BJ (cell line): Measurements from ENCODE around the gene SUN5. TPM values are rescaled to one million over a fixed set of nuclear protein-coding genes. Genes with fewer than 3 reads are reported as not detected.

Experiments
- CTCF ChIA-PET: fragments of 350-600 bp; formaldehyde crosslinking; extraction: SDS; loops from one replicate; lab custom pipeline; 2021; ENCODE audit warnings: antibody characterized with exemption, inconsistent platforms; lab: Yijun Ruan, JAX
- POLR2A ChIA-PET: fragments of 300-600 bp; sonication (Branson Sonifier 250); formaldehyde crosslinking; extraction: SDS; loops from one replicate; lab custom pipeline; 2021; ENCODE audit warnings: antibody characterized with exemption; lab: Charles Lee
- DNase-seq: peaks from one replicate; pipeline ENCODE4 v3.0.0-alpha.2; 2011; ENCODE audit warnings: low read depth
- H3K27me3 ChIP-seq: 2 replicates; pipeline ENCODE4 v1.6.0; 2011; ENCODE audit warnings: low read length; ENCODE audit not compliant: control insufficient read depth, insufficient read depth
- H3K36me3 ChIP-seq: 2 replicates; pipeline ENCODE4 v1.5.1; 2011; ENCODE audit warnings: low read length; ENCODE audit not compliant: control insufficient read depth, insufficient read depth
- H3K4me3 ChIP-seq: 2 replicates; pipeline ENCODE4 v1.5.1; 2011; ENCODE audit warnings: low read depth, mild to moderate bottlenecking, control low read depth, low read length
- polyA plus RNA-seq: library from polyadenylated mRNA; depleted of rRNA; stranded (reverse); fragments of >200 nt; gene quantifications from 2 replicates; pipeline ENCODE4 v1.2.3, GENCODE V29; 2011
- TF ChIP-seq, protein P1 (sequence below): IDR thresholded peaks from 2 replicates; pipeline ENCODE4 v1.5.1; 2011; ENCODE audit warnings: low read depth, mild to moderate bottlenecking, control low read depth, inconsistent platforms, low read length, moderate library complexity; ENCODE audit not compliant: insufficient read depth

SUN5 gene
- polyA plus RNA-seq, 1 experiment: not detected

DNA sequence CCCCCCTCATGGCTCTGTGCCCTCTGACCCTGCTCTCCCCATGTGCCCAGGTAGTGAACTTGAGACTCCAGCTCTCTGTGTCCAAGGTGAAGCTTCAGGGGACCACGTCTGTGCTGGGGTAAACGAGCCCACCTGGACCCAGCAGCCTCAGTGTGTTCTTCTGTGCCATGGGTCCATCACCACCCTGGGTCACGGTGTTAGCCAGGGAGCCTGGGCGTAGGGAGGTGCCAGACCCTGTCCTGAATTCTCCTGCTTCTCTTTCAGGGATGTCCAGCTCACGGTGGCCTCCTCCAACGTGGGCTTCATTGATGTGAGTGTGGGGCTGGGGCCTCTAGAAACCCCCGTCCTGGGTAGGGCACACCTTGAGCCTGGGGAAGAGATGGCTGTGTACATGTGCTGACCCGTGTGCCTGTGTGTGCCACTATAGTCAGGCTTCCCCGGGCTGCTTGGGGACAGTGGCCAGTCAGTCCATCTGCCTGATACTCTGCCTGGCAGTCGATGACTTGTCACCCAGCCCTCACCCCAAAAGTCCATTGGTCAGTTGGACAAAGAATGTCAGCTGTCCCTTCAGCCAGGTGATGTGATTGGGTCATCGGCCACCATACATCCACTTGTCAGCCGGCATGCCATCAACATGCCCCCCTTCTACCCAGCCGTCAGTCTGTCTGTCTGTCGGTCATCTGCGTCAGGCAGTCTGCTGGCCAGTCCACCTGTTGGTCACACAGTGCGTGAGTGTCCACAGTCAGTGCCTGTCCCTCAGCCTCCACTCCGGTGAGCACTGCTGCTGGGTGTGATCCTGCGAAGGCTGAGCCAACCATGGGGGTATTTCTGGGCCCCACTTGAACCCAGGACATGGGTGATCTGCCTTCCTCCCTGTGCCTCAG is 16.3 kb upstream of the SUN5 start:
- H3K36me3 ChIP-seq: no peaks in the 10 kb centered on the region
- POLR2A ChIA-PET: no interaction called here
- CTCF ChIA-PET: no interaction called here
- no peak overlapping the region for H3K4me3 ChIP-seq
- TF ChIP-seq, protein P1, sequence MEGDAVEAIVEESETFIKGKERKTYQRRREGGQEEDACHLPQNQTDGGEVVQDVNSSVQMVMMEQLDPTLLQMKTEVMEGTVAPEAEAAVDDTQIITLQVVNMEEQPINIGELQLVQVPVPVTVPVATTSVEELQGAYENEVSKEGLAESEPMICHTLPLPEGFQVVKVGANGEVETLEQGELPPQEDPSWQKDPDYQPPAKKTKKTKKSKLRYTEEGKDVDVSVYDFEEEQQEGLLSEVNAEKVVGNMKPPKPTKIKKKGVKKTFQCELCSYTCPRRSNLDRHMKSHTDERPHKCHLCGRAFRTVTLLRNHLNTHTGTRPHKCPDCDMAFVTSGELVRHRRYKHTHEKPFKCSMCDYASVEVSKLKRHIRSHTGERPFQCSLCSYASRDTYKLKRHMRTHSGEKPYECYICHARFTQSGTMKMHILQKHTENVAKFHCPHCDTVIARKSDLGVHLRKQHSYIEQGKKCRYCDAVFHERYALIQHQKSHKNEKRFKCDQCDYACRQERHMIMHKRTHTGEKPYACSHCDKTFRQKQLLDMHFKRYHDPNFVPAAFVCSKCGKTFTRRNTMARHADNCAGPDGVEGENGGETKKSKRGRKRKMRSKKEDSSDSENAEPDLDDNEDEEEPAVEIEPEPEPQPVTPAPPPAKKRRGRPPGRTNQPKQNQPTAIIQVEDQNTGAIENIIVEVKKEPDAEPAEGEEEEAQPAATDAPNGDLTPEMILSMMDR: no peak
- no peaks in the 10 kb centered on the region for H3K27me3 ChIP-seq
- no peak for DNase-seq

DNA sequence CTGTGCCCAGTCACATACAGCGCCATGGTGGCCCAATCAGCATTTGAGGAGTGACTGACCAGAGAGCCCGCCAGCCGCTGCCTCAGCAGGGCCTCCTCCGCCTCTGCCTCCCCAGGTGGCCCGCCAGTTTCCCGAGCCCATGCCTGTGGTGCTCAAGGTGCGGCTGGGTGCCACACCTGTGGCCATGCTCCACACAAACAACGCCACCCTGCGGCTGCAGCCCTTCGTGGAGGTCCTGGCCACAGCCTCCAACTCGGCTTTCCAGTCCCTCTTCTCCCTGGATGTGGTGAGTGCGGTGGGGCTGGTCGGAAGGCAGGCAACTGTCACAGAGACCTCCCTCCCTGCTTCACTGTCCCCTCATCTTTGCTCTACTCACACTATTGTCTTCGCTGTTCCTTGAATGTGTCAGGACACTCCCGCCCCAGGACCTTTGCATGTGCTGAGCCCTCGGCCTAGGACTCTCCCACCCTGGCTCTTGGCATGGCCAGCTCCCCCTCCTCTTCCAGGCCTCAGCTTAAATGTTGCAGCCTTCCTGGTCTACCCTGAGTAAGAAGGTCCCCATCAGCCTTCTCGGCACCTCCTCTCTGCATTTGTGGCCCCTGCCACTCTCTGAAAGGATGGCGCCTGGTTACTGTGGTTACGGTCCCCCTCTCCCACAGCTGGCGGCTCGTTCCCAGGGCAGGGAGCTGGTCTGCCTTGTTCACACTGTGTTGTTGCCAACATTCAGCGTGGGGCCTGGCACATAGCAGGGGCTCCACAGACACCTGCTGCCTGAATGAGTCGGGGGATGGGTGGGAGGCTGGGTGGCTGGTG is 15.4 kb upstream of the SUN5 start:
- Histone ChIP-seq H3K36me3 (no peaks in the 10 kb centered on the region), H3K4me3 (no peak overlapping the region), H3K27me3 (no peaks in the 10 kb centered on the region; the same call in 1 of the 2 replicates)
- ChIA-PET CTCF (no interaction called here), POLR2A (no interaction called here)
- no peak for DNase-seq
- TF ChIP-seq, protein P1: no peak

DNA sequence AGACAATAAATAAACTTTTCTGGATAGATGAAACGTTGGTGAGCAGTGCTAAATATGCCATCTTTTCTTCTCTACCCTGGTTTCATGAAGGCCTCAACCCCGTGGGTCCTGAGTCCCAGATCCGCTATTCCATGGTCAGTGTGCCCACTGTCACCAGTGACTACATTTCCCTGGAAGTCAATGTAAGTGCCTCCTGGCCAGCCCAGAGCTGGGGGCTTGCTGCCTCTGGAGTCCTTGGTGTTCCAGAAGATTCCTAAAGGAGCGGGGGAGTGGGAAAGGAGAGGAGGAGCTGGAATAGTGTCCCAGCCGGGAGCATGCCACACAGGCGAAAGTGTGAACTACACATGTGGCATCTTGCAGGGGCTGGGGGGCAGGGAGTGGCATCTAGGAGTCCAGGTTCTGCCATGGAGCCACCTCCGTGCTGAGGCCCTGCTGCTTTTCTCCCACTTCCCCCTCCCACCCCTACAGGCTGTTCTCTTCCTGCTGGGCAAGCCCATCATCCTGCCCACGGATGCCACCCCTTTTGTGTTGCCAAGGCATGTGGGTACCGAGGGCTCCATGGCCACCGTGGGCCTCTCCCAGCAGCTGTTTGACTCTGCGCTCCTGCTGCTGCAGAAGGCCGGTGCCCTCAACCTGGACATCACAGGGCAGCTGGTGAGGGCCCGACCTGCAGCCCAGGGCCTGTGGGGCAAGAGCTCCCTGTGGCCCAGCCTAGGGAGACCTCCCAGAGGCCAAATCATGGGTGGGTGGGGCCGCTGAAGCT is 14.1 kb upstream of the SUN5 start:
- Histone ChIP-seq H3K27me3 (no peaks in the 10 kb centered on the region; the same call in 1 of the 2 replicates), H3K4me3 (no peak overlapping the region), H3K36me3 (no peaks in the 10 kb centered on the region)
- CTCF ChIA-PET: no interaction called here
- TF ChIP-seq, protein P1: no peak
- POLR2A ChIA-PET: no interaction called here
- no peak for DNase-seq

DNA sequence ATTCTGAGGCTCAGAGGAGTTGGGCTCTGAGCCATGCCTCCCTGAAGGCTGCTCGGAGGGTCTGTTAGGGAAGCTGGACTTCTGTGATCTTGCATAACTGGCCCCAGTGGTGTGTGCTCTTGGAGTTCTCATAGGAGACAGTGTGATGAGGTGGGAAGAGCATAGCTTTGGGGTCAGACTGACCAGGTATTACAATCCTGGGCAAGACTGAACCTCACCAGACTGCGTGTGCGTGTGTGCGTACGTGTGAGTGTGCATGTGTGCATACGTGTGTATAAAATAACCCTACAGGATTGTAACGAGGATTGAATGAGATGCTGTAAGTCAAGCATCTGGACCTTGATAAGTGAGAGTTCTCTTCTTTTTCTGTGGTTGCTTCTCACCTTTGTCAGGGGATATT is 13.3 kb upstream of the SUN5 start:
- Histone ChIP-seq H3K36me3 (no peaks in the 10 kb centered on the region), H3K27me3 (no peaks in the 10 kb centered on the region; the same call in 1 of the 2 replicates), H3K4me3 (no peak overlapping the region)
- no peak for DNase-seq
- POLR2A ChIA-PET: no interaction called here
- CTCF ChIA-PET: no interaction called here
- TF ChIP-seq, protein P1: no peak
